Ureter (tissue), 1 donor: Measurements from ENCODE around the gene CAV3. TPM values are rescaled to one million over a fixed set of nuclear protein-coding genes. Genes with fewer than 3 reads are reported as not detected.

Experiments used
- DNase-seq: peaks from one replicate; pipeline ENCODE4 v3.0.0-alpha.2; 2020; ENCODE audit warnings: low spot score
- total RNA-seq: library from RNA; stranded (reverse); gene quantifications from one replicate; pipeline ENCODE4 v1.2.4, GENCODE V29; 2023
- donor health status: DM: yes; HTN: yes; CAD: no.

Gene CAV3
- total RNA-seq, 1 donor from 2014 or later = not detected

GRCh38 chr3:8734908-8735307, 1.3 kb downstream of the CAV3 start:
- DNase-seq = no peak

GRCh38 chr3:8736436-8736835, 2.8 kb downstream of the CAV3 start:
- no peak for DNase-seq

GRCh38 chr3:8737301-8737700, 3.7 kb downstream of the CAV3 start:
- DNase-seq = no peak

- no peak for DNase-seq
Observed at GRCh38 chr3:8737823-8738222, 4.2 kb downstream of the CAV3 start.

- no peak for DNase-seq
Observed at GRCh38 chr3:8738639-8739038, 5.0 kb downstream of the CAV3 start.

- no peak for DNase-seq
Observed at GRCh38 chr3:8739757-8740504, 6.3 kb downstream of the CAV3 start.

GRCh38 chr3:8741581-8742261, 8.1 kb downstream of the CAV3 start:
- DNase-seq = no peak

GRCh38 chr3:8743021-8743601, 9.5 kb downstream of the CAV3 start:
- no peak for DNase-seq

GRCh38 chr3:8743911-8744310, 10.3 kb downstream of the CAV3 start:
- no peak for DNase-seq

GRCh38 chr3:8745619-8746370, 12.2 kb downstream of the CAV3 start:
- DNase-seq = no peak

GRCh38 chr3:8746780-8747345, 13.3 kb downstream of the CAV3 start:
- no peak for DNase-seq

GRCh38 chr3:8749316-8749715, 15.7 kb downstream of the CAV3 start:
- no peak for DNase-seq

GRCh38 chr3:8752832-8753231, 19.2 kb downstream of the CAV3 start:
- DNase-seq = no peak

GRCh38 chr3:8755097-8755496, 21.5 kb downstream of the CAV3 start:
- DNase-seq = no peak

- DNase-seq = no peak
Observed at GRCh38 chr3:8755564-8756237, 22.1 kb downstream of the CAV3 start.

GRCh38 chr3:8756671-8757070, 23.1 kb downstream of the CAV3 start:
- DNase-seq = no peak

- no peak for DNase-seq
Observed at GRCh38 chr3:8757551-8758518, 24.2 kb downstream of the CAV3 start.

- no peak for DNase-seq
Observed at GRCh38 chr3:8759038-8759707, 25.6 kb downstream of the CAV3 start.

- no peak for DNase-seq
Observed at GRCh38 chr3:8760091-8760490, 26.5 kb downstream of the CAV3 start.

GRCh38 chr3:8760506-8760905, 26.9 kb downstream of the CAV3 start:
- no peak for DNase-seq
